Hepatocyte (in vitro differentiated cells): Measurements from ENCODE around the gene NAIF1.

Experiments used
- EZH2 ChIP-seq: fragments of 200-600 bp; sonication (generic); IDR thresholded peaks from 2 replicates; pipeline ENCODE4 v1.6.1; 2016; ENCODE audit warnings: antibody characterized with exemption, mild to moderate bottlenecking, borderline replicate concordance
- EZH2phosphoT487 ChIP-seq: fragments of 200-600 bp; sonication (generic); IDR thresholded peaks from one replicate; pipeline ENCODE4 v1.6.1; 2018; ENCODE audit warnings: antibody characterized with exemption, mild to moderate bottlenecking, low read depth, moderate library complexity; ENCODE audit not compliant: unreplicated experiment, severe bottlenecking
- TF ChIP-seq, protein P1 (sequence below): fragments of 200-600 bp; sonication (generic); IDR thresholded peaks from 2 replicates; pipeline ENCODE4 v1.5.1; 2016; ENCODE audit warnings: antibody characterized with exemption, mild to moderate bottlenecking; ENCODE audit not compliant: poor library complexity

DNA sequence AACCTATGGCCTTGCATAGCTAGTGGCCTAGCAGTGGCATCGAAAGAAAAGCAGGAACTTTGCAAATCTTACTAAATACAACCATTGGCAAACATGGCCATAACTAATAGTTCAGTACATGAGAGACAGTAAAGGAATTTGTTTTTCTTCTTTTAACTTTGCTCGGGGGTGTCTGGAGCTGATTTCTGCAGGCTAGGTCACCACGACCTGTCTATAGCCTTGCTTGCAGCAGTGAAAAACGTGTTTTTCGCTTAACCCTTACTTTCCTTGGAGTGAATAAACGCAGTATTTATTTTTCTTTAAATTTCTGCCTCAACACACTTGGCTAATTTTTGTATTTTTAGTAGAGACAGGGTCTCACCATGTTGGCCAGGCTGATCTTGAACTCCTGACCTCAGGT is 19.9 kb downstream of the NAIF1 start:
- TF ChIP-seq, protein P1, sequence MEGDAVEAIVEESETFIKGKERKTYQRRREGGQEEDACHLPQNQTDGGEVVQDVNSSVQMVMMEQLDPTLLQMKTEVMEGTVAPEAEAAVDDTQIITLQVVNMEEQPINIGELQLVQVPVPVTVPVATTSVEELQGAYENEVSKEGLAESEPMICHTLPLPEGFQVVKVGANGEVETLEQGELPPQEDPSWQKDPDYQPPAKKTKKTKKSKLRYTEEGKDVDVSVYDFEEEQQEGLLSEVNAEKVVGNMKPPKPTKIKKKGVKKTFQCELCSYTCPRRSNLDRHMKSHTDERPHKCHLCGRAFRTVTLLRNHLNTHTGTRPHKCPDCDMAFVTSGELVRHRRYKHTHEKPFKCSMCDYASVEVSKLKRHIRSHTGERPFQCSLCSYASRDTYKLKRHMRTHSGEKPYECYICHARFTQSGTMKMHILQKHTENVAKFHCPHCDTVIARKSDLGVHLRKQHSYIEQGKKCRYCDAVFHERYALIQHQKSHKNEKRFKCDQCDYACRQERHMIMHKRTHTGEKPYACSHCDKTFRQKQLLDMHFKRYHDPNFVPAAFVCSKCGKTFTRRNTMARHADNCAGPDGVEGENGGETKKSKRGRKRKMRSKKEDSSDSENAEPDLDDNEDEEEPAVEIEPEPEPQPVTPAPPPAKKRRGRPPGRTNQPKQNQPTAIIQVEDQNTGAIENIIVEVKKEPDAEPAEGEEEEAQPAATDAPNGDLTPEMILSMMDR, result no peak
- TF ChIP-seq EZH2phosphoT487, result no peak
- no peak for TF ChIP-seq EZH2
